ENCODE measurements around the gene RHOBTB1. TPM values are rescaled to one million over a fixed set of nuclear protein-coding genes. Genes with fewer than 3 reads are reported as not detected.

Gene RHOBTB1
- total RNA-seq, 4 donors from 2014 or later: 22.2 to 47.7 (median 33.5) TPM

- Histone ChIP-seq H3K36me3 (no peaks in the 10 kb centered on the region), H3K27ac (peak overlapping the region; percentile 34 to 51 (median 48)), H3K4me1 (peaks cover 68 to 69% of the 10 kb centered on the region in 2 donors), H3K9me3 (no peaks in the 10 kb centered on the region), H3K4me3 (no peak overlapping the region), H3K27me3 (no peaks in the 10 kb centered on the region)
- intact Hi-C loops (cut with DNase I; ENCODE audit: low total_unique reads): no loop called here
- in situ Hi-C loops (cut with MboI; ENCODE audit: low sequenced_read_pairs in 4 of 4): loop anchor here in 1 of 4 donors (25.0 kb wide), 1 partner anchor 1132 kb away; no protein-coding TSS in a partner anchor
- peak in 1 of 2 donors; percentile 48 for ATAC-seq
- no peak for TF ChIP-seq POLR2A (IDR thresholded peaks at IDR 0.05)
- no peak for TF ChIP-seq CTCF (IDR thresholded peaks at IDR 0.05 in 4 of 5, conservative IDR thresholded peaks at IDR 0.05 in 1 of 5)
- DNase-seq: no peak
These were observed 13.7 kb downstream of the RHOBTB1 start for GRCh38 chr10:60930237-60930636.

DNA sequence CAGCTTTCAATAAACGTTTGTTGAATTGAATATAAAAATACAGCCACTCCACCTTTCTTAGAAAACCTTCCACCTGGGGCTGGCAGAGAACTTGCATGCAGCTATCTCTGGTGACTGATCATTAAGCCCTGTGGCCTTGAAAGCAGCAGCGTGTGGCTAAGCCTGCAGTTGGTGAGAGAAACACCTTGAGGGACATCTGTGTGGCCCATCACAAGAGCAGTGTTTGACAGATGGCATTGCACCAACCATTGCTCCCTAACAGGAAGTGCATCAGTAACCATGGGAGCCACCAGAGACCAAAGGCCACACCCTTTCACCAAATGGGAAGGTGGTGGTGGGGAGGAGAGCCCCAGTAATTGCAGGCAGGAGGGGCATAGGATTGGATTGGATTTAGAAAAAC is 22.4 kb downstream of the RHOBTB1 start:
- intact Hi-C loops (cut with DNase I; ENCODE audit: low total_unique reads) (no loop called here), in situ Hi-C loops (cut with MboI; ENCODE audit: low sequenced_read_pairs in 4 of 4) (loop anchor here in 1 of 4 donors (25.0 kb wide), 1 partner anchor 1141 kb away; no protein-coding TSS in a partner anchor)
- peaks cover 34 to 67% of the 10 kb centered on the region in 2 donors for H3K4me1 ChIP-seq

DNA sequence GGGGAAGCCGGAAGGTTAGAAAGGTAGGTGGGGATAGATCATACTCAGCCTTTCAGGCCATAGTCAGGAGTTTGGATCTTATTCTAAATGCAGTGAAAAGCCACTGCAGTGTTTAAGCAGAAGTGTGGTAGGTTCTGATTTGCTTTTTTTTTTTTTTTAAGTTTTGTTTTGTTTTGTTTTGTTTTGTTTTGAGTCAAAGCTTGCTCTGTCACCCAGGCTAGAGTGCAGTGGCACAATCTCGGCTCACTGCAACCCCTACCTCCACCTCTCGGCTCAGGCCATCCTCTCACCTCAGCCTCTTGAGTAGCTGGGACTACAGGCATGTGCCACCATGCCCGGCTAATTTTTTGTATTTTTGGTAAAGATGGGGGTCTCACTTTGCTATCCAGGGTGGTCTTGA is 23.5 kb downstream of the RHOBTB1 start:
- intact Hi-C loops (cut with DNase I; ENCODE audit: low total_unique reads): no loop called here

More for the DNA sequence above, 22.4 kb downstream of the RHOBTB1 start:
- Histone ChIP-seq H3K27ac (peak overlapping the region; percentile 12 to 68 (median 34)), H3K27me3 (no peaks in the 10 kb centered on the region), H3K4me3 (no peak overlapping the region), H3K36me3 (peaks cover 0 to 5% of the 10 kb centered on the region in 2 donors), H3K9me3 (no peaks in the 10 kb centered on the region)
- TF ChIP-seq POLR2A (IDR thresholded peaks at IDR 0.05): no peak
- TF ChIP-seq CTCF (IDR thresholded peaks at IDR 0.05 in 4 of 5, conservative IDR thresholded peaks at IDR 0.05 in 1 of 5): no peak
- ATAC-seq (peak in 1 of 2 donors; percentile 31), DNase-seq (no peak)

DNA sequence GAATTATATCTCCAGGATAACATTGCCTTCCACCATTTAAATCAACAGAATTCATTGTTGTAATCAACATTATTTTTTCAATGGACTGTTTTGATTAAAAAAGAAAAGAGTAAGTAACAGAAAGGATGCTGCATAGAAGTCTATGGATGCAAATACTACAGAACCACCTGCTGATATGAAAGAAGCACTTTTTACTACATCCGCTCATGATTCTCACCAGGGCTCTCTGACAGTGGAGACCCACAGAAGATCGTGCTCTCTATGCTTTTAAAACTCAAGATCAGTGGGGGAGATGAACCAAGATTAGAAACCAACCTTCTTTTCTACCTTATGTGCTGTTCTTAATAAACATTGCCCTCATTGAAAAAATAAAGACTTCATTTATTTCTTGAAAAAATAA is 24.4 kb downstream of the RHOBTB1 start:
- peak overlapping the region in 3 of 4 donors; percentile 39 to 68 (median 54) for H3K27ac ChIP-seq
- no peaks in the 10 kb centered on the region for H3K36me3 ChIP-seq

More for the DNA sequence above, 23.5 kb downstream of the RHOBTB1 start:
- Histone ChIP-seq H3K4me3 (no peak overlapping the region), H3K27ac (peak overlapping the region; percentile 12 to 68 (median 46)), H3K4me1 (peaks cover 35 to 64% of the 10 kb centered on the region in 2 donors), H3K27me3 (no peaks in the 10 kb centered on the region), H3K9me3 (no peaks in the 10 kb centered on the region), H3K36me3 (peaks cover 0 to 5% of the 10 kb centered on the region in 2 donors)
- TF ChIP-seq POLR2A (IDR thresholded peaks at IDR 0.05): no peak
- no peak for TF ChIP-seq CTCF (IDR thresholded peaks at IDR 0.05 in 4 of 5, conservative IDR thresholded peaks at IDR 0.05 in 1 of 5)
- in situ Hi-C loops (cut with MboI; ENCODE audit: low sequenced_read_pairs in 4 of 4): loop anchor here in 1 of 4 donors (25.0 kb wide), 1 partner anchor 1142 kb away; no protein-coding TSS in a partner anchor
- DNase-seq (no peak), ATAC-seq (no peak)

More for the DNA sequence above, 24.4 kb downstream of the RHOBTB1 start:
- Histone ChIP-seq H3K4me1 (peaks cover 43 to 69% of the 10 kb centered on the region in 2 donors), H3K27me3 (no peaks in the 10 kb centered on the region), H3K9me3 (no peaks in the 10 kb centered on the region), H3K4me3 (no peak overlapping the region)
- ATAC-seq (no peak), DNase-seq (no peak)
- no peak for TF ChIP-seq CTCF (IDR thresholded peaks at IDR 0.05 in 4 of 5, conservative IDR thresholded peaks at IDR 0.05 in 1 of 5)
- TF ChIP-seq POLR2A (IDR thresholded peaks at IDR 0.05): no peak
- intact Hi-C loops (cut with DNase I; ENCODE audit: low total_unique reads): no loop called here
- in situ Hi-C loops (cut with MboI; ENCODE audit: low sequenced_read_pairs in 4 of 4): loop anchor here in 1 of 4 donors (25.0 kb wide), 1 partner anchor 1143 kb away; no protein-coding TSS in a partner anchor
